ENCODE results near the gene NOTCH3.

NOTCH3 gene

GRCh38 chr19:15122331-15123030 is 78.3 kb downstream of the NOTCH3 start:
- no peak for DNase-seq

GRCh38 chr19:15120135-15121026 is 80.4 kb downstream of the NOTCH3 start:
- no peak for DNase-seq

- no peak for DNase-seq
These were observed 81.9 kb downstream of the NOTCH3 start for GRCh38 chr19:15118789-15119494.

GRCh38 chr19:15118248-15118647 is 82.5 kb downstream of the NOTCH3 start:
- DNase-seq = no peak

- DNase-seq = no peak
These were observed 83.9 kb downstream of the NOTCH3 start for GRCh38 chr19:15116856-15117255.

- no peak for DNase-seq
These were observed 84.8 kb downstream of the NOTCH3 start for GRCh38 chr19:15115762-15116615.

- DNase-seq = no peak
These were observed 85.7 kb downstream of the NOTCH3 start for GRCh38 chr19:15115080-15115479.

- no peak for DNase-seq
These were observed 86.6 kb downstream of the NOTCH3 start for GRCh38 chr19:15114153-15114540.

- DNase-seq = no peak
These were observed 87.3 kb downstream of the NOTCH3 start for GRCh38 chr19:15113245-15114152.

GRCh38 chr19:15112385-15112784 is 88.4 kb downstream of the NOTCH3 start:
- no peak for DNase-seq

- DNase-seq = no peak
These were observed 89.0 kb downstream of the NOTCH3 start for GRCh38 chr19:15111758-15112157.

- DNase-seq = no peak
These were observed 90.4 kb downstream of the NOTCH3 start for GRCh38 chr19:15110418-15110815.

- DNase-seq = no peak
These were observed 90.9 kb downstream of the NOTCH3 start for GRCh38 chr19:15109768-15110417.
